ENCODE results near the gene PRKD3.

Gene PRKD3

GRCh38 chr2:37281916-37282315 lies 42.7 kb downstream of the PRKD3 start:
- in situ Hi-C loops (cut with MboI; ENCODE audit: low pct_unique_long_range_greater_than_20kb, low sequenced_read_pairs, unreplicated experiment): no loop called here
- no peak for DNase-seq (ENCODE audit: low spot score)
- no peak for TF ChIP-seq CTCF (IDR thresholded peaks at IDR 0.05; ENCODE audit: extremely low read depth, insufficient read depth, missing control alignments)

- DNase-seq (ENCODE audit: low spot score): no peak
- TF ChIP-seq CTCF (IDR thresholded peaks at IDR 0.05; ENCODE audit: extremely low read depth, insufficient read depth, missing control alignments): no peak
- in situ Hi-C loops (cut with MboI; ENCODE audit: low pct_unique_long_range_greater_than_20kb, low sequenced_read_pairs, unreplicated experiment): no loop called here
Measured at GRCh38 chr2:37276291-37276690, 48.3 kb downstream of the PRKD3 start.
